Measurements from ENCODE around the gene UNC79.

UNC79 gene

DNA sequence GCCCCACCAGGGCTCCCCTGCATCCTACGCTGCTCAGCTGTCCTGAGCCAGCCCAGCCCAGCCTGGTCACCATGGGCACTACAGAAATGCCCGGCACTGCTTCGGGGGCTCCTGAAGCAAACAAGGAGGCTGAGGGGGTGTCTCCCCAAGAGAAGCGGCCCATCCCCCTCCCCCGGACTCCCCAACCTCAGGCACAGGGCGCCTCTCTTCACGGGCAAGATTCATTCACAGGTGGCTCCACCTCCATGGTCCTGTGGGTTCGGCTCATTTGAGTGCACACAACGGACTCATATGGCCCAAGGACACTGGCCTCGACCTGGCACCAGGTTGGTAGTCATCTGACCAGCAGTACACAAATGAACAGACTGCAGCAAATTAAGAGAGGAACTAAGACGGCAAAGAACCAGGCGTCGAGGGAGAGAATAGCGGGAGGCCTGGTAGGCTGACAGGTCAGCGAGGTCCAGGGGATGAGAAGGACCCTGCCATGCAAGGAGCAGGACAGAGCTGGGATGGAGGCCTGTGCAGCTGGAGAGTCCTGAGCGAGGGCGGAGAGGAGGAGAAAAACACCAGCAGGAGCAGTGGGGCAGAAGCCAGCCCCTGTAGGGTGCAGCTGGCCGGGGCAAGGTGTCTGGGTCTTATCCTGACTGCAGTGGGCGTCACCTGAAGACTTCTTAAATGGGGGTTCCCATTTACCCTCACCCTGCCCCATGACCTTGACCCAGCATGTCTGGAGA lies 297.3 kb downstream of the UNC79 start:
- no peak for DNase-seq (ENCODE audit: low read depth in 2 of 2)

DNA sequence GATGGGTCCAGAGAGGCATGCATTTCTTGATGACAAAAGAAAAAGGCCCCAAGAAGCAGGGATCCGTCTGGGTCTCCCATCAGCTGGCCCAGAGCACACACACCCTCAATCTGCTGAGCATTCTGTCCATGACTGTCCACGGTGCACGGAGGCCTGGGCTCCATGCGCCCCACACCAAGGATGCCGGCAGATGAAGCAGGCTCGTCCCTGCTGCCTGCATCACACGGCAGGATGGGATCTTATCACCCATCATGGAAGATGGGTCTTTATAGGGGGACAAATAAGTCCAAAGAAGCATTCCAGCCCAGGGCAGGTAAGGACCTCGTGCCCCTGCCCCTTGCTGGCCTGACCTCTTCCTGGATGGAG lies 297.9 kb downstream of the UNC79 start:
- no peak for DNase-seq (ENCODE audit: low read depth in 2 of 2)

DNA sequence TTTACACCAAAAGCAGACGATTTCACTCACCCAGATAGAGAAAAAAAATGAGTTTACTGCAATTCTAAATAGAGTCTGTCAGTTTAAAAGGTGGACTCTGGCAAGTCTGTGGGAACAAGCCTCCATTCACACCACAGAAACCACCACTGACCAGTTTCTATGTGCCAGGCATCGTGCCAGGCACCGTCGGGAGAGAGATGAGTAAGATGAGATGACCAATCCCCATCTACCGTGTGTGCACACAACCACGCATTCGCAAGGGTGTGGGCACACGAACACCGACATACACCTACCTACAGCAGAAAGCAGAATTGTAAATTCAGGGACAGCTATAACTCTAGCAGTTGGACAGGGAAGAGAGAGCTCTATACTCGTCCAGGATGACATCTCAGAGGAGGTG lies 299.3 kb downstream of the UNC79 start:
- DNase-seq (ENCODE audit: low read depth in 2 of 2), result no peak

DNA sequence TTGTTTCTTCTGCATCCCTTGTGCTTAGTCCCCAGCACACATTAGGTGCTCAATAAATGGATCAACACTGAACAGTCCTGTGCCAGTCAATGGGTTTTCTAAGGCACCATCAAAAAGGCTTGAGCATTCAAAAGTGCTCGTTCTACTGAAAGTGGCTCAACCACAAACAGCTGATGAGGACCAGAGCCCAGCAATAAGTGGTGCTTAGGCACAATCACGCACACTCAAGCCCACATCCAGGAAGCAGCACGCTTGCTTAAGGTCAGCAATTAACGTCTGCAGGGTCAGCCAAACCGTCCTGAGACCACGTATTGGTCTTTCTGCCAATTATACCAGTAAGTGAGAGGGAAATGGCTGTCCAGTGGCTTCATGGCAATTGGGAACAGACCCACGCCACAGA lies 301.0 kb downstream of the UNC79 start:
- no peak for DNase-seq (ENCODE audit: low read depth in 2 of 2)

DNA sequence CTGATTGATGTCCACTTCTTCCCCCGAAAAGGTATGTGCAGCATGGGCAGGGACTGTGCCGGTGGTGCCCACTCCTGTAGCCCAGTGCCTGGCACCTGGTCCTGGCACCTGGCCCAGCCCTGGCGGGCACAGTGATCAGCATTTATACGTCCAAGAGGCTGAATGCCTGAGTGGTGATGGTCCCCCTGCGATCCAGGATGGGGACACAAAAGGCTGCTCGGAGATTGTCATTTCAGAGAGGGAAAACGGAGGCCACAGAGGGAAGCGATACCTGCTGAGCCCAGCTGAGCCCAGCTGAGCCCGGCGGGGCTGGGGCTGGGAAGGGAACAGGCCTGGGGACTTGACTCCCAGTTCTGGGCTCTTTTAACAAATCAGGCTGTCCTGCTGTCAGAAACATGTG lies 301.8 kb downstream of the UNC79 start:
- no peak for DNase-seq (ENCODE audit: low read depth in 2 of 2)

DNA sequence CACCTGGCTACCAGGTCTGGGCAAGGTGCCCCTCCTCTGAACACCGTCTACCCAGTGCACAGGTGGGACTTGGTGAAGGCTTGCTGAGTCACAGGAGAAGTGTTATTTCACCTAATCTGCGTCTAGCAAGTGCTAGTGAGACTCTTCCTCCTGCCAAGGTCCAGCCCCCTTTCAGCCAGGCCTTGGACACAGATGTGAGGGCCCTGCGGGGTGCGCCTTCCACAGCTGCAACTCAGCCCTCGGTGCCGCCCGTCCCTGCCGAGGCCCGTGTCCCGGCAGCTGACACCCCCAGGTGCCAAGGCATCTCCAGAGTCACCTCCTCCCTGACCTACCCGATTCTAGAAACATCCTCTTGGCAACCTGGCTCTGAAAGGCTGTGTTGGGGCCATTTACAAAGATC lies 302.5 kb downstream of the UNC79 start:
- DNase-seq (ENCODE audit: low read depth in 2 of 2), result no peak

DNA sequence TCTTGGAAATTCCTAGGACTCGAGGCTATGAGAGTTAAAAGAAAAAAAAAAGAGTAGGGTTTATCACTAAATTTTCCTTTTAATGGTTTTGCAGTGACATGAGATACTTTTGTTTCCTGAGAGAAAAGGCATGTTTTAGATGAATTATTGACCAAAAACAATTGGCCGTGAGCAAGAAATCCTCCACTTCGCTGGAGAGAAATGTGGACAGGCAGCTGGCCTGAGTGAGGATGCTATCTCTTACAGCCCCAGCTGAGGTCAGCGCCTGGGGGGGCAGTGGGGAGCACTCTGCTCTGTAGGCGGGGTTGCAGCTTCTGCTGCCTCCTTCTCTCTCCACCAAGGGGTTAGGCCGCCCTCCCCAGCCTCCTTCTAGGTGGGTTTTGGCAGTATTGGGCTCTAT lies 302.9 kb downstream of the UNC79 start:
- DNase-seq (ENCODE audit: low read depth in 2 of 2), result no peak

DNA sequence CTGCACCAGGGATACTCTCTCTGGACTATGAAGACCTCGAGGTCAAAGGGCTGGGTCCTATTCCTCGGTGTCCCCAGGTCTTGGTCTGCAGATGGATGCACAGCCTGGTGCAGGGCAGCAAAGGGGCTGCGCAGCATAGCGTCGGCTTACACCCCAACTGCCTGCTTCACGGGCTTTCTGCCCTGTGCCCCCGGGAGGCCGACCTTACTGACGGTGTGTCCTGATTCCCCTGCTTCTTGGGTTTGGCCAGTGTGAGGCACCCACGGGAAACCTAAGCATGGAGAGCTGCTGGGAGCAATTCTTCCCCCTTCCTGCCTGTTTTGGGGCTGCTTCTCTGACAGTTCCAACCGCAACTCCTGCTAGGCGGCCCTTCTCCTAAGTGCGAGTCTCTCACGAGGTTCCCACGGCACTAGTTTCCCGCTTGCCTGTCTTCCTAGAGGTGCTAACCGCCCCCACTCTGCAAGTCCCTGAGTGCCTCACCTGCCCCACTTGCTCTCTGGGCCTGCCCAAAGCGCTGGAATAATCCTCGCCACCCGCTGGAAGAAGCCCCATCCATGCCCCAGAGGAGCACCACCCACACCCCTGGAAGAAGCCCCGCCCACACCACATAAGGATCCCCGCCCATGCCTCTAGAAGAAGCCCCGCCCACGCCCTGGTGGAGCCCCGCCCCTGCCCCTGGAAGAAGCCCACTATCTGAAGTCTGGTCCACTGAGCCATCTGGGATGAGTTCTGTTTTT lies 303.5 kb downstream of the UNC79 start:
- DNase-seq (ENCODE audit: low read depth in 2 of 2), result no peak

DNA sequence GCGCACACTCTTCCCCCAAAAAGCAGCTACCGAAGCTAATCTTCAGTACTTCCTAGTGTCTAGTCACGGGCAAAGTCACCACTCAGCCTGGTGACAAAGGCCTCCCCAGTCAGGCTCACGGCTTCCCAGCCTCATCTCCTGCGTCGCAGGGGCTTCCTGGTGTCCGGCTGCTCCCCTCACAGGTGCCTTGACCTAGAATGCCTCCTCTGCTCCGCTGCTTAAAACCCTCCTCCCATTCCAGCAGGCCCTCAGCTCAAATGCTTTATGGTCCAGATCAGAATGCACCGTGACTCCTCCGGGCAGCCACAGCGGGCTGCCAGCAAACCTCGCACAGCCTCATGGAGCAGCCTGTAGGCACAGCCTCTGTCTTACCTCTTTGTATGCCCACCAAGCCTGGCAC lies 304.5 kb downstream of the UNC79 start:
- DNase-seq (ENCODE audit: low read depth in 2 of 2), result no peak

DNA sequence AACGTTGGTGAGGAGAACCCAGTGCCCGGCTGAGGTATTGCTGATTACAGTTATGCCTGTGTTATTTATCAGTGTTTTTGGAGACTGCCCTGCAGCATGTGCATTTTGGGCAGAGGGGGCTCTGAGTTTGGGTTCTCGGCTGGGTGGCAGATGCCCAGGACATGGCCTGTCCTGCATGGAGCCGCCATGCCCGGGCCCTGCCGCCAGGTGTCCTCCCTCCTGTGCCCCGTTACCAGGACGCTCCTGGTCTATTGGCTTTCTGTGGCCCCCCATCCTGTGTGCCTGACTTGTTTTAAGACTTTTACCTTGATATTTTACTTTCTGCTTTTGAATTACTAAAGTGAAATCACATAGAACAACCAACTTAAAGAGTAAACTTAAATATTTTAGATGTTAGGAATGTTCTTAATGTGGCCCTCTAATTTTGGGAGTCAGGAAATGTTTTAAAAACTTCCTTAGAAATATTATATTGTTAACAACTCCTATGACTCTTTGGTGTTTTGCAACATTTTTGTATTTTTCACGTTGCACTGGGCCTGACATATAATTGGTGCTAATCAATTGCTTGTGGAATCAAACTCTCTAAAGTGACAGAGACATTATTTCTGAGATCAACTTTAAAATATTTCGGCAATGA lies 305.8 kb downstream of the UNC79 start:
- no peak for DNase-seq (ENCODE audit: low read depth in 2 of 2)

DNA sequence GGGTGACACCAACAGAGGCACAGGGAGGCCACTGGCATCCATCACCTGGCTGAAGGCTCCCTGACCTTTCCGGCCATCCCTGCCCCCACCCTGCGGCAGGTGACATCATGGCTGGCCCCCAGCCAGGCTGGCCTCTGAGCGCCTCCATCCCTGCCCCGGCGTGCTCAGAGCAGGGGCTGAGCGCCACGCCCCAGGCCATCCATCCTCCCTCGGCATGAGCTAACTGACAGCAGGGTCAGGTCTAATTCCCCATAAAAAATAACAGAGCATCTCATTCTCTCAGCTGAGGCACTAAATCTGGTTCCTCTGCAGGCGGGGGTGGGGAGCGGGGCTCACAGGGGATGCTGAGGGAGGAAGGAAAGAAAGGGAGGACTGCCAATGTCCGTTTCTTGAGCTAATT lies 306.9 kb downstream of the UNC79 start:
- DNase-seq (ENCODE audit: low read depth in 2 of 2), result no peak

DNA sequence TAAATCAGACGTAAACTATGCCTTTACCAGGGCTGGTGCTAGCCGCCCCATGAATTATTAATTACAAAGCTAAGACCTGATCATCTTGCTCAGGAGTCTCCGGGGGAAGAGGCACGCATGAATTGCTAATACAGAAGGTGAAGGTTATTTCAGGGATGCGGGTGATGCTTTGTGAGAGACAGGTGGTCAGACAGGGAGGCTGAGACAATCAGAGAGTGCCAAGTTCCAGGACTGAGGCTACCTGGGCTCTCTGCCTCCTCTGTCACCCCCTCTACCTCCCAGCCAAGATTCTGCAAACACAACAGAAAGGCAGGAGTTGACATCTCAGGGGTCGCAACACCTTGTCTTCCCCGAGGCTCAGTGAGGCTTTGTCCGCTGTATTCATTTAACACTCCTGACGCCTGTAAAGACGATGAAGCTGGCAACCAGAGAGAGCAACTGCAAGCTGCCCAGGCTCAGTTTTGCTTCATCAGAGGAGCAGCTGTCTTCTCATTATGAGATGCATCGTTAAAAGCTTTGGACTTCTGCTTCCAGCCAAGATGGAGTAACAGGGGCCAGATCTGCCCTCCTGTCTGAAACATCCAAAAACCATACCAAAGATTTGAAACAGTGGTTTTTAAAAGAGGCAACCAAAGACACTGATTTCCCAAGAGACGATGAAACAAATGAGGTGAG lies 311.0 kb downstream of the UNC79 start:
- DNase-seq (ENCODE audit: low read depth in 2 of 2), result no peak

DNA sequence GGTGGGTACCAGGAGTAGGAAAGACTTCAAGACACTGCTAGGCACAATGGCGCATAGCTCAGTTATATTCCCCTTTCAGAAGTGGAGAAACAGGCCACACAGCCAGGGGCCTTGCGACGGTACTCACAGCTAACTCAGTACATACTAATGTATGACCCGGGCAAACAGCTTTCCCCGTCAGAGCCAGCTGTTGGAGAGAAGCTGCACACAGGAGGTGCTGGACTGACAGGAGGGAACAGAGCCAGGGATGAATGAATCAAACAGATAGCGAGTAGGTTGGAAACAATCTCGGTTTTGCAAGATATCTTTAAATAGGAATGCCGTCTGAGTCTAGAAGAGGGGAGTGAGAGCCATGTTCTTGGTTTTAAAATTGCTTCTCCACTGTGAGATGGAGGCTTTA lies 312.0 kb downstream of the UNC79 start:
- no peak for DNase-seq (ENCODE audit: low read depth in 2 of 2)

DNA sequence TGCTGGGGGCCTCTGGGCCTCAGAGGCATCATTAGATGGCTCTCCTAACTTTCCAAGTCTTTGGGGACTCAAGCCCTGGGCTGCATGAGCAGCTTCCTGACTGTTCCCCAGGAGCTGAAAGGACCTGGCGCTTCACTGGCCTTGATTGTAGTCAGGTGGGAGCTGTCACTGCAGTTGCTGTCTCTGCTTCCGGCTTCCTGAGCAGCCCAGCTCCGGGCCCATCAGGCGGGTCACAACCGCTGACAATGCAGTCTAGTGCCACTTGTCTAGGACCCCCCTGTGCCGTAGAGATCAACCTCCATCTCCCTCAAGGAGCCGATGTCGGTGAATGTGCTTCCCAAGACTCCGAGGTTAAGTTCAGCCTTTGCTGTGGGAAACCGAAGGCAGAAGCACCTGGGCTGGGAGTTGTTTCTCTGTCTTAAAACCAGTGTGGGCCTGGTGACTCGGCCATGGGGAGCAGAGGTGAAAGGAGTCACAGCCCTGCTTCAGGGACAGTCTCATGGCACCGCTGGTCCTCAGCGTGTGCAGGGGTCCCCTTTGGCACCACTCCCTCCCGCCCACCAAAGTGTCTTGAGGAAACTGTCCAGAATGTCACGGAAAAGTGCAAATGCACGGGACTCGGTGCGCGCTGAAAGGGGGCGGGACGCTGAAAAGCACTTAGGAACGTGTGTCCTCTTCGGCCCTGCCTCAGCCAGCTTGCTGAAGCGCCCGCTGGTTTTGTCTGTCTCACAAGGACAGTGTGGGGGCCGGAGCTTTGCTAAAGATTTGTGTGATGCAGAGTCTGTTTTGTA lies 312.7 kb downstream of the UNC79 start:
- no peak for DNase-seq (ENCODE audit: low read depth in 2 of 2)

DNA sequence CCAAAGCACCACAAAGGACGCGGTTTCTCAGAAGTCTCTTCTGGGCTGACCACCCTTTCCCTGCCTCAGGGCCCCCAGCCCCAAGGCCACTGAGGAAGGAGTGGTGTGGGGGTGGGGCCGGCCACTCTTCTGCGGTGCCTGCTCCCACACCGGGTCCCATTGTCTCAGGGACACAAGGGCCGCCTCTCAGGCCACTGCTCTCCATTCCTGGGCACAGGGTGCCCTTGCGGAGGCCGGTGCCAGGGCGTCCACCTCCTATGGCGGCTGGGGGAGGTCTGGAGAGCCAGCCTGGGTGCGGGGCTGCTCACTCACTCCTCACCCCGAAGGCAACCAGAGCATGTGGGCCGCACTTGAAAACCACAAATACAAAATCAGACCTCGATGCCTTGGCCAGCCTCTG lies 313.4 kb downstream of the UNC79 start:
- no peak for DNase-seq (ENCODE audit: low read depth in 2 of 2)

DNA sequence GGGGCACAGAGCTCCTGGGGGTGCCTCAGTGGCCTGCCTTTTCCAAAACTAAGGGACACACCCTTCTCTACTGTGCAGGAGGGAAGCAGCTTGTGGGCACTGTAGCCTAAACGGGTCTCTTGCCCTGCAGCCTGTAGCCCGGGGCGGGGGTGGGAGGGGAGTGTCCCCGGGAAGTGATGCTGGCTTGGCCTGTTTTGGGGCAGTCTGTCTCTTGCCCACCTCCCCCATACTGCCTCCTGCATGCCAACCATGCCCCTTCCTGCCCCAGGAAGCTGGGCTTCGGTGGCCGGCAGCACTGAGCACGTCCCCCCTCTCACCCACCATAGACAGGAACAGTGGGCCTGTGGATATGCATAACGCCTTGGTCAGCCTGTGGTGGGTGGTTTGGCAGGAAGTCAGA lies 314.1 kb downstream of the UNC79 start:
- DNase-seq (ENCODE audit: low read depth in 2 of 2), result no peak

DNA sequence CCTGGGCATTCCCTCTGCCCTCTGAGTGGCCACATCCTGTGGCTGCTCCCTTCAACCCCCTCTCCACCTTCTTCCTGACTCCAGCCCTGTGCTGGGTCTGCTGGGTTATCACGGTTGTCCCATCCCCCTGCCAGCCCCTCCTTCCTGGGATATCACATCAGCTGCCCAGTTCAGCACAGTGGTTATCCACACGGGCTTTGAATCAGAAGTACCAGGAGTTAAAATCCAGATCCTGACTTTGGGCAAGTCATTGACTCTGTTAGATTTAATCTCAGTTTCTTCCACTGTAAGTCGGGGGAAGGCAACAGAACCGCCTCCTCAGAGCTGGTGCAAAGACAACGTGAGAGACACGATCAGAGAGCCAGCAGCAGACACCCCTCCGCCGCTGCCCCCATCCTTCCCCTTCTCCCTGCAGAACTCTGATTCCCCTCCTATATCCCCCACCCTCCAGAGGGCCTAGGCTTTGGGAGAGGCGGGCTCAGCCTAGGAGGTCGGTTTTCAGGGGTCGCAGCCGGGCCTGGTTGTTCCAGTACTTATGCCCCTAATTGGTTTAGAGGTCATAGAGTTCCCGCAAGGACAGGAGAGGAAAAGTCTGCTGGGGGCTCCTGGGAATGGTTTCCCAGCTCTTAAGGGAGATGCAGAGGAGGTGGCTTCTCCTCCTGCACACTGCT lies 315.0 kb downstream of the UNC79 start:
- no peak for DNase-seq (ENCODE audit: low read depth in 2 of 2)

DNA sequence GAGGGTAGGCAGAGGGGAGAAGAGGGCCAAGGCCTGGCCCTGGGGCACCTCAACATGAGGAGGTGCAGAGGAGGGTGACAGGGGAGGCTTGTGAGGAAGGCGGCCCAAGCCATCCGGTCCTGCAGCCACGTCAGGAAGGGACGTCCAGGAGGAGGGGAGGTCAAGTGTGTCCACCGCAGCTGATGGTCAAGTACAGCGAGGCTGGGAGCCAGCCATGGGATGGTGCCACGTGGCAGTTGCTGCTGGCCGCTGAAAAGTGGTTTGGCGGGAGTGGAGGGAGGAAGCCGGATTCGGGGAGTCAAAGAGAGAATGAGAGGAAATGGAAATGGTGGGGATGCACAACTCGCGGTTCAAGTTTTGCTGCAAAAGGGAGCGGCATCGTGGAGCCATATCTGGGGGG lies 316.4 kb downstream of the UNC79 start:
- no peak for DNase-seq (ENCODE audit: low read depth in 2 of 2)

DNA sequence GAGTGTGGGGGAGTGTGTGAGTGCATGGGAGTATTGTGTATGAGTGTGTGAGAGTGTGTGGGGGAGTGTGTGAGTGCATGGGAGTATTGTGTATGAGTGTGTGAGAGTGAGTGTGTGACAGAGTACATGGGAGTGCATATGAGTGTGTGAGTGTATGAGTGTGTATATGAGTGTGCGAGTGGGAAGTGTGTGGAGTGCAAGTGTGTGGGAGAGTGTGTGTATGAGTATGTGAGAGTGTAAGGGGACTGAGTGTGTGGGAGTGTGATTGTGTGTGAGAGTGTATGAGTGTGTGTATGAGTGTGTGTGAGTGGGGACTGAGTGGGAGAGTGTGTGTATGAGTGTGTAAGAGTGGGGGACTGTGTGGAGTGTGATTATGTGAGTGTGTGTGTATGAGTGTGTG lies 316.8 kb downstream of the UNC79 start:
- no peak for DNase-seq (ENCODE audit: low read depth in 2 of 2)

DNA sequence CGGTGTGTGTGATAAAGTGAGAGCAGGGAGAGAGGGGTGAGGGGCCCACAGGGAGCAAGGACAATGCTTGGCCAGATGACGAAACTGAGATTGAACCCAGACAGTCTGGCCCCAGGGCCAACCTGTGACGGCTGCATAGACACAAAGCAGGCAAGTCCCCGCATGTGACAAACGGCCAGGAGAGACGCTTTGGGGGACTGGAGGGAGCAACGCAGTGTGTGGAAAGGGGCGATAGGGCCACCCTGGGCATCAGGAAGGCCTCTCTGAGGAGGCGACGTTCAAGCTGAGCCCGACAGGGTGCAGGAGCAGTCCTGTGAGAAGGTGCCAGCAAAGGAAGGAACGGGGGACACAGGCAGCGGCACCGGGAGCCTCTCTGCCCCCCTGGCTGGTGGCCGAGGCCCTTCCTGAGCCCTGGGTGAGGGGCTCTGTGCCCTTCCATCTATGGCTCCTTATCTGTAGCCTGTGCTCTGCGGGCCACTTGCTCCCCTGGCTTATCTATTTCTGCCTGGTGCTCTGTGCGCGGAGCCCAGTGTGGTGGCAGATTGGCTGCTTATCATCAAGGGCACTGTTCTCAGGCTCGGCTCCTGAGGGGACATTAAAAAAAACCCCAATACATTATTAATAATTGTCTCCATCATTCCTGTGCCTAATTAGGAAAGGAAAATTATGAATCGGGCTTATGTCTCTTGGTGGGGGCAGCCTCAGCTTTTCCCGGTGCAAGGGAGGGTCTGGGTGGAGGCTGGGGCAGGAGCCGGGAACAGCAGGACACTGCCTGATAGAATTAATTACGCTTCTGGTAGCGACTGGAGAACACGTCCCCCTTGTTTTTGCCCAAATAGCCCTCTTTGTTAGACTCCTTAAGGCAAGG lies 317.7 kb downstream of the UNC79 start:
- no peak for DNase-seq (ENCODE audit: low read depth in 2 of 2)
